ENCODE data around the gene TBC1D2. TPM values are rescaled to one million over a fixed set of nuclear protein-coding genes. Genes with fewer than 3 reads are reported as not detected.

Gene TBC1D2
- total and polyA plus RNA-seq, 2 of the 4 experiments (the other 2 are of a cell fraction) = 36.9 to 62.7 TPM

DNA sequence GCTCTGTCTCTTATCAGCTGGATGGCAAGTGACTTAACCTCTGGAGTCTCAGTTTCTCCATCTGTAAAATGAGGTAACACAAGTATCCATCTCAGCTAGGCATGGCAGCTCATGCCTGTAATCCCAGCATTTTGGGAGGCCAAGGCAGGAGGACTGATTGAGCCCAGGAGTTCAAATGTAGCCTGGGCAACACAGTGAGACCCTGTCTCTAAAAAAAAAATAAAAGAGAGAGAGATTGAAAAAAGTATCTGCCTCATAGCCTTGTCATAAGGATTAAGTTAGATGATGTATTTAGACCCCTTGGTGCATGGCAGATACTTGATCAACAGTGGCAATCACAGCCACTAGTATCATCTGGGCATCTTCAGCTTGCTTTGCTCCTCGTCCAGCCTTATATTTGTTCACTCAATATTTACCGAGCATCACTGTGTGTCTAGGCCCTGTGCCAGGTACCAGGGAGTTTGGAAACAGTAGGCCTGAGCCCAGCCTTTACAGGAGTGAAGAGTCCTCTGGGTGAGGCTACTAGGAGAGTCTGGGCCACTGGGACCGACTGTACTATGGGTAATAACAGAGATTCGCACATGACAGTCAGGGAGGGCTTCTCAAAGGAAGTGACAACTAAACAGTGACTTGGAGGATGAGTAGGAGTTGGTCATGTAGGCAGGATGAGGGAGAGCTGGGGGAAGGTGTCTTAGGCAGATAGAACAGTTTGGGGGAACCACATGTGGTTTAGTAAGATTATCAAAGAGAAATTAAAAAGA lies 97.2 kb downstream of the TBC1D2 start:
- H3K18ac ChIP-seq (ENCODE audit: low read depth, low read length) = no peak overlapping the region
- H3K4me2 ChIP-seq (ENCODE audit: low read depth, low read length) = no peak overlapping the region
- no peak overlapping the region for H2BK15ac ChIP-seq (ENCODE audit: low read depth, low read length)
- no peak overlapping the region for H3K4me3 ChIP-seq (ENCODE audit: insufficient read depth, low read depth, low read length)
- H4K8ac ChIP-seq (ENCODE audit: low read depth in 2 of 2, low read length in 2 of 2) = no peak overlapping the region
- in situ Hi-C loops (cut with MboI; ENCODE audit: low sequenced_read_pairs) (no loop called here), dilution Hi-C loops (cut with HindIII; ENCODE audit: low sequenced_read_pairs, unreplicated experiment) (no loop called here), intact Hi-C loops (cut with micrococcal nuclease) (no loop called here)
- ATAC-seq (ENCODE audit: low read depth) (no peak), DNase-seq (no peak)
- H3K4ac ChIP-seq (ENCODE audit: low read depth, low read length) = no peak overlapping the region
- H4K91ac ChIP-seq (ENCODE audit: insufficient read depth, low read depth, low read length) = no peak overlapping the region
- H2AK5ac ChIP-seq (ENCODE audit: low read depth, low read length) = no peak overlapping the region
- no peak overlapping the region for H4K5ac ChIP-seq (ENCODE audit: low read depth, low read length)
- no peak overlapping the region for H2BK5ac ChIP-seq (ENCODE audit: low read depth, low read length, poor library complexity, severe bottlenecking)
- peaks cover 7% of the 10 kb centered on the region; the same call in 1 of the 2 replicates for H3K27me3 ChIP-seq (ENCODE audit: control insufficient read depth, insufficient read depth, low read length)
- H3K14ac ChIP-seq (replicated peaks; ENCODE audit: low read depth, low read length) = no peak overlapping the region
- no peak overlapping the region for H2AFZ ChIP-seq (replicated peaks; ENCODE audit: low read length, poor library complexity)
- no peak overlapping the region for H3K9ac ChIP-seq (ENCODE audit: low read depth, low read length)
- no peak overlapping the region for H2AK9ac ChIP-seq (replicated peaks; ENCODE audit: low read depth, low read length, poor library complexity)
- H3K23ac ChIP-seq (ENCODE audit: low read depth, low read length) = no peak overlapping the region
- no peak overlapping the region for H2BK120ac ChIP-seq (ENCODE audit: low read depth, low read length)
- H3K4me1 ChIP-seq (ENCODE audit: control insufficient read depth, insufficient read depth, low read length) = no peaks in the 10 kb centered on the region
- 80% methylated on average over 3 of the region's 4 CpGs; no CpG with 5 or more reads in 1 of the 2 experiments for WGBS, 2 experiments (ENCODE audit: extremely low coverage in 2 of 2, insufficient read length in 1 of 2)
- BruUV-seq (replicated peaks) = no TSS peak
- no peak overlapping the region for H3K27ac ChIP-seq (ENCODE audit: insufficient read depth, low read length)
- H4K20me1 ChIP-seq (ENCODE audit: insufficient read depth, low read length) = no peaks in the 10 kb centered on the region
- ChIA-PET POLR2A (ENCODE audit: unreplicated experiment) (no interaction called here), CTCF (no interaction called here)
- H3K36me3 ChIP-seq (ENCODE audit: control insufficient read depth, insufficient read depth, low read length) = no peaks in the 10 kb centered on the region
- H2BK20ac ChIP-seq (ENCODE audit: low read depth, low read length) = no peak overlapping the region
- no peaks in the 10 kb centered on the region for H3K79me1 ChIP-seq (ENCODE audit: low read depth in 1 of 2, low read length in 2 of 2)
- no peak for TF ChIP-seq MAZ (IDR thresholded peaks at IDR 0.05; ENCODE audit: borderline replicate concordance, low read depth, low read length)
- no peak for TF ChIP-seq FOS (IDR thresholded peaks at IDR 0.05; ENCODE audit: low read depth, low read length)
- no peak for TF ChIP-seq RFX5 (IDR thresholded peaks at IDR 0.05; ENCODE audit: low read depth, low read length)
- no peak for TF ChIP-seq POLR2A (IDR thresholded peaks at IDR 0.05; ENCODE audit: low read depth, low read length)
- TF ChIP-seq, protein P1, sequence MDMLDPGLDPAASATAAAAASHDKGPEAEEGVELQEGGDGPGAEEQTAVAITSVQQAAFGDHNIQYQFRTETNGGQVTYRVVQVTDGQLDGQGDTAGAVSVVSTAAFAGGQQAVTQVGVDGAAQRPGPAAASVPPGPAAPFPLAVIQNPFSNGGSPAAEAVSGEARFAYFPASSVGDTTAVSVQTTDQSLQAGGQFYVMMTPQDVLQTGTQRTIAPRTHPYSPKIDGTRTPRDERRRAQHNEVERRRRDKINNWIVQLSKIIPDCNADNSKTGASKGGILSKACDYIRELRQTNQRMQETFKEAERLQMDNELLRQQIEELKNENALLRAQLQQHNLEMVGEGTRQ (IDR thresholded peaks at IDR 0.05; ENCODE audit: low read depth, low read length) = no peak
- TF ChIP-seq MXI1 (IDR thresholded peaks at IDR 0.05; ENCODE audit: borderline replicate concordance, low read depth, low read length) = no peak
- TF ChIP-seq BHLHE40 (IDR thresholded peaks at IDR 0.05; ENCODE audit: low read depth, low read length) = no peak
- TF ChIP-seq, protein P2, sequence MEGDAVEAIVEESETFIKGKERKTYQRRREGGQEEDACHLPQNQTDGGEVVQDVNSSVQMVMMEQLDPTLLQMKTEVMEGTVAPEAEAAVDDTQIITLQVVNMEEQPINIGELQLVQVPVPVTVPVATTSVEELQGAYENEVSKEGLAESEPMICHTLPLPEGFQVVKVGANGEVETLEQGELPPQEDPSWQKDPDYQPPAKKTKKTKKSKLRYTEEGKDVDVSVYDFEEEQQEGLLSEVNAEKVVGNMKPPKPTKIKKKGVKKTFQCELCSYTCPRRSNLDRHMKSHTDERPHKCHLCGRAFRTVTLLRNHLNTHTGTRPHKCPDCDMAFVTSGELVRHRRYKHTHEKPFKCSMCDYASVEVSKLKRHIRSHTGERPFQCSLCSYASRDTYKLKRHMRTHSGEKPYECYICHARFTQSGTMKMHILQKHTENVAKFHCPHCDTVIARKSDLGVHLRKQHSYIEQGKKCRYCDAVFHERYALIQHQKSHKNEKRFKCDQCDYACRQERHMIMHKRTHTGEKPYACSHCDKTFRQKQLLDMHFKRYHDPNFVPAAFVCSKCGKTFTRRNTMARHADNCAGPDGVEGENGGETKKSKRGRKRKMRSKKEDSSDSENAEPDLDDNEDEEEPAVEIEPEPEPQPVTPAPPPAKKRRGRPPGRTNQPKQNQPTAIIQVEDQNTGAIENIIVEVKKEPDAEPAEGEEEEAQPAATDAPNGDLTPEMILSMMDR (conservative IDR thresholded peaks at IDR 0.05; ENCODE audit: low read depth, low read length) = no peak
- no peak for TF ChIP-seq NFE2L2 (IDR thresholded peaks at IDR 0.05; ENCODE audit: low read depth, low read length)
- TF ChIP-seq RCOR1 (IDR thresholded peaks at IDR 0.05; ENCODE audit: insufficient replicate concordance, low read length) = no peak
- no peak for TF ChIP-seq SMC3 (IDR thresholded peaks at IDR 0.05; ENCODE audit: low read depth, low read length)
- TF ChIP-seq CEBPB (IDR thresholded peaks at IDR 0.05; ENCODE audit: low read depth, low read length) = no peak
- TF ChIP-seq CHD1 (IDR thresholded peaks at IDR 0.05; ENCODE audit: low read depth, low read length) = no peak
- no peaks in the 10 kb centered on the region for H3K9me3 ChIP-seq (ENCODE audit: control insufficient read depth, insufficient read depth, low read length)
- H3K56ac ChIP-seq (ENCODE audit: extremely low read depth, insufficient read depth, low read length) = no peak overlapping the region
- H3K9me1 ChIP-seq (ENCODE audit: insufficient read depth, low read length) = no peaks in the 10 kb centered on the region

Measured in IMR-90 (cell line).